ENCODE data around the gene PSG6.
"Not testable (repeated sequence)": the region's sequence is repeated elsewhere in the genome, so short reads cannot be mapped to it uniquely, and the experiment has no call there.

DNA sequence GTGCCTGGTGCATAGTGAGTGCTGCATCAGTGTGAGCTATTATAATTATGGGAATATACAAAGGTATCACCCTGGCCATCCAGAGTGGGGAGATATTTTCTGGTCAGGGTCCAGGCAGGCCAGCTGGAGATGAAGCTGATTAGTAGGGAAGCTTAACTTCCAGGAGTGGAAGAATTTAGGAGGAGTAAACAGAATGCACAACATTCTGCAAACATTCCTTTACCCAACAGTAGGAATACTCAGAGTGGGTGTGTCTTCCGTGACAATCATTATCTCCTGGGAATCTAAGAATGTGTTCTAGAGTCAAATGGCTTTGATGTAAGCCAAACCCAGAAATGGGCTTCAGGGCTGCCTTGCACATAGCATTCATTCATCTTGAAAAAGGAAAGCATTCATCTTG is 19.0 kb downstream of the PSG6 start:
- TF ChIP-seq, protein P1, sequence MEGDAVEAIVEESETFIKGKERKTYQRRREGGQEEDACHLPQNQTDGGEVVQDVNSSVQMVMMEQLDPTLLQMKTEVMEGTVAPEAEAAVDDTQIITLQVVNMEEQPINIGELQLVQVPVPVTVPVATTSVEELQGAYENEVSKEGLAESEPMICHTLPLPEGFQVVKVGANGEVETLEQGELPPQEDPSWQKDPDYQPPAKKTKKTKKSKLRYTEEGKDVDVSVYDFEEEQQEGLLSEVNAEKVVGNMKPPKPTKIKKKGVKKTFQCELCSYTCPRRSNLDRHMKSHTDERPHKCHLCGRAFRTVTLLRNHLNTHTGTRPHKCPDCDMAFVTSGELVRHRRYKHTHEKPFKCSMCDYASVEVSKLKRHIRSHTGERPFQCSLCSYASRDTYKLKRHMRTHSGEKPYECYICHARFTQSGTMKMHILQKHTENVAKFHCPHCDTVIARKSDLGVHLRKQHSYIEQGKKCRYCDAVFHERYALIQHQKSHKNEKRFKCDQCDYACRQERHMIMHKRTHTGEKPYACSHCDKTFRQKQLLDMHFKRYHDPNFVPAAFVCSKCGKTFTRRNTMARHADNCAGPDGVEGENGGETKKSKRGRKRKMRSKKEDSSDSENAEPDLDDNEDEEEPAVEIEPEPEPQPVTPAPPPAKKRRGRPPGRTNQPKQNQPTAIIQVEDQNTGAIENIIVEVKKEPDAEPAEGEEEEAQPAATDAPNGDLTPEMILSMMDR (conservative IDR thresholded peaks at IDR 0.05 in 1 of 2, IDR thresholded peaks at IDR 0.05 in 1 of 2; ENCODE audit: low read depth in 1 of 2, low read length in 2 of 2), result not testable (repeated sequence)
- not testable (repeated sequence) for TF ChIP-seq EZH2 (IDR thresholded peaks at IDR 0.05; ENCODE audit: low read length, missing control alignments)
